SU-DHL-6 (cell line): Measurements from ENCODE around the gene HSPB8.

Experiments used
- EZH2phosphoT487 ChIP-seq: fragments of 200-600 bp; sonication (generic), shearing (Covaris generic); conservative IDR thresholded peaks from 2 replicates; pipeline ENCODE4 v1.6.1; 2018; ENCODE audit warnings: mild to moderate bottlenecking, antibody characterized with exemption, low read length, moderate library complexity, mixed read lengths
- TF ChIP-seq, protein P1 (sequence below): fragments of 200-600 bp; sonication (generic); IDR thresholded peaks from one replicate; pipeline ENCODE4 v1.5.1; 2017; ENCODE audit warnings: antibody characterized with exemption, mild to moderate bottlenecking, low read length, moderate library complexity; ENCODE audit not compliant: insufficient read depth, poor library complexity, severe bottlenecking

DNA sequence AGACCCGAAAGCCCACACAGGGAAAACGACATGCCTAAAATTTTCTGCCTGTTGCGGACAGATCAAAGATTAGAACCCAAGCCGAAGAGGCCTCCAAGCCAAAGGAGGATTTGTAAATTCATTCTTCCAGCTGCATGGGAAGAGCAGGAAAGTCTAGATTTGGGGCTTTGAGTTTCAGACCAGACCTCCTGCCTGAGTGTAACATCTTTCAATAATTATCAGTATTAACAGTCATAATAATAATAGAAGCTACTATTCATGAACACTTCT lies 1.7 kb upstream of the HSPB8 start:
- TF ChIP-seq, protein P1, sequence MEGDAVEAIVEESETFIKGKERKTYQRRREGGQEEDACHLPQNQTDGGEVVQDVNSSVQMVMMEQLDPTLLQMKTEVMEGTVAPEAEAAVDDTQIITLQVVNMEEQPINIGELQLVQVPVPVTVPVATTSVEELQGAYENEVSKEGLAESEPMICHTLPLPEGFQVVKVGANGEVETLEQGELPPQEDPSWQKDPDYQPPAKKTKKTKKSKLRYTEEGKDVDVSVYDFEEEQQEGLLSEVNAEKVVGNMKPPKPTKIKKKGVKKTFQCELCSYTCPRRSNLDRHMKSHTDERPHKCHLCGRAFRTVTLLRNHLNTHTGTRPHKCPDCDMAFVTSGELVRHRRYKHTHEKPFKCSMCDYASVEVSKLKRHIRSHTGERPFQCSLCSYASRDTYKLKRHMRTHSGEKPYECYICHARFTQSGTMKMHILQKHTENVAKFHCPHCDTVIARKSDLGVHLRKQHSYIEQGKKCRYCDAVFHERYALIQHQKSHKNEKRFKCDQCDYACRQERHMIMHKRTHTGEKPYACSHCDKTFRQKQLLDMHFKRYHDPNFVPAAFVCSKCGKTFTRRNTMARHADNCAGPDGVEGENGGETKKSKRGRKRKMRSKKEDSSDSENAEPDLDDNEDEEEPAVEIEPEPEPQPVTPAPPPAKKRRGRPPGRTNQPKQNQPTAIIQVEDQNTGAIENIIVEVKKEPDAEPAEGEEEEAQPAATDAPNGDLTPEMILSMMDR = no peak
- TF ChIP-seq EZH2phosphoT487 = no peak
